Activated CD8-positive, alpha-beta memory T cell treated with anti-CD3 and anti-CD28 coated beads for 48 hours (primary cell): ENCODE measurements around the gene LOX.
"Not testable (repeated sequence)": the region's sequence is repeated elsewhere in the genome, so short reads cannot be mapped to it uniquely, and the experiment has no call there.

Experiments used
- DNase-seq, 3 experiments: peaks; one replicate each; pipeline ENCODE4 v3.0.0-alpha.2; 2020; ENCODE audit warnings: low read depth in 2 of 3, low spot score in 2 of 3

Gene LOX

GRCh38 chr5:122099060-122099790, 21.2 kb upstream of the LOX start:
- no peak for DNase-seq

GRCh38 chr5:122097391-122097790, 19.3 kb upstream of the LOX start:
- DNase-seq = no peak

GRCh38 chr5:122095158-122095557, 17.1 kb upstream of the LOX start:
- no peak for DNase-seq

- not testable (repeated sequence) for DNase-seq
These were observed 16.2 kb upstream of the LOX start for GRCh38 chr5:122094251-122094650.

- no peak for DNase-seq
These were observed 15.5 kb upstream of the LOX start for GRCh38 chr5:122093415-122094180.

- DNase-seq = no peak
These were observed 14.0 kb upstream of the LOX start for GRCh38 chr5:122091936-122092600.

GRCh38 chr5:122089096-122090013, 11.3 kb upstream of the LOX start:
- DNase-seq = no peak

GRCh38 chr5:122085041-122085440, 7.0 kb upstream of the LOX start:
- no peak for DNase-seq

GRCh38 chr5:122083535-122083934, 5.5 kb upstream of the LOX start:
- DNase-seq = no peak

- DNase-seq = no peak
These were observed 3.5 kb upstream of the LOX start for GRCh38 chr5:122081541-122081940.

- DNase-seq = no peak
These were observed 518 bp downstream of the LOX start for GRCh38 chr5:122077366-122078115.

GRCh38 chr5:122076669-122077365, 1.2 kb downstream of the LOX start:
- peak in 2 of 3 experiments; percentile 16 to 51 for DNase-seq

- no peak for DNase-seq
These were observed 2.0 kb downstream of the LOX start for GRCh38 chr5:122076050-122076461.

- no peak for DNase-seq
These were observed 4.2 kb downstream of the LOX start for GRCh38 chr5:122073864-122074263.

GRCh38 chr5:122073018-122073417, 5.0 kb downstream of the LOX start:
- no peak for DNase-seq

GRCh38 chr5:122067390-122067789, 10.7 kb downstream of the LOX start:
- DNase-seq = no peak

- no peak for DNase-seq
These were observed 13.1 kb downstream of the LOX start for GRCh38 chr5:122064992-122065391.

GRCh38 chr5:122063836-122064235, 14.2 kb downstream of the LOX start:
- DNase-seq = no peak

- DNase-seq = no peak
These were observed 15.9 kb downstream of the LOX start for GRCh38 chr5:122062205-122062604.

GRCh38 chr5:122056913-122057312, 21.1 kb downstream of the LOX start:
- DNase-seq = no peak
